ENCODE measurements around the gene RHOB.

The RHOB gene

GRCh38 chr2:20404950-20405349 is 41.9 kb upstream of the RHOB start:
- ATAC-seq = no peak
- TF ChIP-seq ZNF565 (CRISPR knock-in tag; conservative IDR thresholded peaks at IDR 0.05; ENCODE audit: low read depth) (no peak), OSR1 (CRISPR knock-in tag; IDR thresholded peaks at IDR 0.05) (no peak), ZNF8 (CRISPR knock-in tag; IDR thresholded peaks at IDR 0.05) (no peak), TOX (CRISPR knock-in tag; IDR thresholded peaks at IDR 0.05; ENCODE audit: borderline replicate concordance) (no peak), ZFP3 (CRISPR knock-in tag; IDR thresholded peaks at IDR 0.05) (no peak), ZC3H10 (CRISPR knock-in tag; IDR thresholded peaks at IDR 0.05) (no peak), BACH2 (CRISPR knock-in tag; IDR thresholded peaks at IDR 0.05; ENCODE audit: borderline replicate concordance) (no peak), RARB (CRISPR knock-in tag; IDR thresholded peaks at IDR 0.05) (no peak), CSDC2 (CRISPR knock-in tag; IDR thresholded peaks at IDR 0.05) (no peak)
- TF ChIP-seq, protein P1, sequence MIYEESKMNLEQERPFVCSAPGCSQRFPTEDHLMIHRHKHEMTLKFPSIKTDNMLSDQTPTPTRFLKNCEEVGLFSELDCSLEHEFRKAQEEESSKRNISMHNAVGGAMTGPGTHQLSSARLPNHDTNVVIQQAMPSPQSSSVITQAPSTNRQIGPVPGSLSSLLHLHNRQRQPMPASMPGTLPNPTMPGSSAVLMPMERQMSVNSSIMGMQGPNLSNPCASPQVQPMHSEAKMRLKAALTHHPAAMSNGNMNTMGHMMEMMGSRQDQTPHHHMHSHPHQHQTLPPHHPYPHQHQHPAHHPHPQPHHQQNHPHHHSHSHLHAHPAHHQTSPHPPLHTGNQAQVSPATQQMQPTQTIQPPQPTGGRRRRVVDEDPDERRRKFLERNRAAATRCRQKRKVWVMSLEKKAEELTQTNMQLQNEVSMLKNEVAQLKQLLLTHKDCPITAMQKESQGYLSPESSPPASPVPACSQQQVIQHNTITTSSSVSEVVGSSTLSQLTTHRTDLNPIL (CRISPR knock-in tag; IDR thresholded peaks at IDR 0.05; ENCODE audit: low read depth) = no peak
- TF ChIP-seq, protein P2, sequence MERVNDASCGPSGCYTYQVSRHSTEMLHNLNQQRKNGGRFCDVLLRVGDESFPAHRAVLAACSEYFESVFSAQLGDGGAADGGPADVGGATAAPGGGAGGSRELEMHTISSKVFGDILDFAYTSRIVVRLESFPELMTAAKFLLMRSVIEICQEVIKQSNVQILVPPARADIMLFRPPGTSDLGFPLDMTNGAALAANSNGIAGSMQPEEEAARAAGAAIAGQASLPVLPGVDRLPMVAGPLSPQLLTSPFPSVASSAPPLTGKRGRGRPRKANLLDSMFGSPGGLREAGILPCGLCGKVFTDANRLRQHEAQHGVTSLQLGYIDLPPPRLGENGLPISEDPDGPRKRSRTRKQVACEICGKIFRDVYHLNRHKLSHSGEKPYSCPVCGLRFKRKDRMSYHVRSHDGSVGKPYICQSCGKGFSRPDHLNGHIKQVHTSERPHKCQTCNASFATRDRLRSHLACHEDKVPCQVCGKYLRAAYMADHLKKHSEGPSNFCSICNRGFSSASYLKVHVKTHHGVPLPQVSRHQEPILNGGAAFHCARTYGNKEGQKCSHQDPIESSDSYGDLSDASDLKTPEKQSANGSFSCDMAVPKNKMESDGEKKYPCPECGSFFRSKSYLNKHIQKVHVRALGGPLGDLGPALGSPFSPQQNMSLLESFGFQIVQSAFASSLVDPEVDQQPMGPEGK (CRISPR knock-in tag; IDR thresholded peaks at IDR 0.05; ENCODE audit: borderline replicate concordance) = no peak
- TF ChIP-seq, protein P3, sequence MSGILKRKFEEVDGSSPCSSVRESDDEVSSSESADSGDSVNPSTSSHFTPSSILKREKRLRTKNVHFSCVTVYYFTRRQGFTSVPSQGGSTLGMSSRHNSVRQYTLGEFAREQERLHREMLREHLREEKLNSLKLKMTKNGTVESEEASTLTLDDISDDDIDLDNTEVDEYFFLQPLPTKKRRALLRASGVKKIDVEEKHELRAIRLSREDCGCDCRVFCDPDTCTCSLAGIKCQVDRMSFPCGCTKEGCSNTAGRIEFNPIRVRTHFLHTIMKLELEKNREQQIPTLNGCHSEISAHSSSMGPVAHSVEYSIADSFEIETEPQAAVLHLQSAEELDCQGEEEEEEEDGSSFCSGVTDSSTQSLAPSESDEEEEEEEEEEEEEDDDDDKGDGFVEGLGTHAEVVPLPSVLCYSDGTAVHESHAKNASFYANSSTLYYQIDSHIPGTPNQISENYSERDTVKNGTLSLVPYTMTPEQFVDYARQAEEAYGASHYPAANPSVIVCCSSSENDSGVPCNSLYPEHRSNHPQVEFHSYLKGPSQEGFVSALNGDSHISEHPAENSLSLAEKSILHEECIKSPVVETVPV (CRISPR knock-in tag; IDR thresholded peaks at IDR 0.05) = no peak

- no peak for ATAC-seq
- TF ChIP-seq ESRRG (CRISPR knock-in tag; IDR thresholded peaks at IDR 0.05) (no peak), RARB (CRISPR knock-in tag; IDR thresholded peaks at IDR 0.05) (no peak), ZFP30 (CRISPR knock-in tag; IDR thresholded peaks at IDR 0.05) (no peak), ZNF70 (CRISPR knock-in tag; IDR thresholded peaks at IDR 0.05) (no peak), OSR1 (CRISPR knock-in tag; IDR thresholded peaks at IDR 0.05) (no peak), PPARA (CRISPR knock-in tag; IDR thresholded peaks at IDR 0.05; ENCODE audit: borderline replicate concordance) (no peak)
- TF ChIP-seq, protein P4, sequence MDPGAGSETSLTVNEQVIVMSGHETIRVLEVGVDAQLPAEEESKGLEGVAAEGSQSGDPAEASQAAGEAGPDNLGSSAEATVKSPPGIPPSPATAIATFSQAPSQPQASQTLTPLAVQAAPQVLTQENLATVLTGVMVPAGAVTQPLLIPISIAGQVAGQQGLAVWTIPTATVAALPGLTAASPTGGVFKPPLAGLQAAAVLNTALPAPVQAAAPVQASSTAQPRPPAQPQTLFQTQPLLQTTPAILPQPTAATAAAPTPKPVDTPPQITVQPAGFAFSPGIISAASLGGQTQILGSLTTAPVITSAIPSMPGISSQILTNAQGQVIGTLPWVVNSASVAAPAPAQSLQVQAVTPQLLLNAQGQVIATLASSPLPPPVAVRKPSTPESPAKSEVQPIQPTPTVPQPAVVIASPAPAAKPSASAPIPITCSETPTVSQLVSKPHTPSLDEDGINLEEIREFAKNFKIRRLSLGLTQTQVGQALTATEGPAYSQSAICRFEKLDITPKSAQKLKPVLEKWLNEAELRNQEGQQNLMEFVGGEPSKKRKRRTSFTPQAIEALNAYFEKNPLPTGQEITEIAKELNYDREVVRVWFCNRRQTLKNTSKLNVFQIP (CRISPR knock-in tag; IDR thresholded peaks at IDR 0.05; ENCODE audit: borderline replicate concordance, low read depth) = no peak
Measured at GRCh38 chr2:20409039-20409438, 37.8 kb upstream of the RHOB start.

GRCh38 chr2:20410556-20411277 is 36.2 kb upstream of the RHOB start:
- no peak; the same call in 2 of the 3 replicates for ATAC-seq
- no peak for TF ChIP-seq GLIS3 (CRISPR knock-in tag; IDR thresholded peaks at IDR 0.05)
- TF ChIP-seq, protein P3 (CRISPR knock-in tag; IDR thresholded peaks at IDR 0.05) = no peak
- no peak for TF ChIP-seq RARB (CRISPR knock-in tag; IDR thresholded peaks at IDR 0.05)
- no peak for TF ChIP-seq ESRRG (CRISPR knock-in tag; IDR thresholded peaks at IDR 0.05)
- TF ChIP-seq ARNTL (CRISPR knock-in tag; IDR thresholded peaks at IDR 0.05; ENCODE audit: borderline replicate concordance, low read depth) = no peak
- TF ChIP-seq, protein P2 (CRISPR knock-in tag; IDR thresholded peaks at IDR 0.05; ENCODE audit: borderline replicate concordance) = no peak
- TF ChIP-seq TSHZ2 (CRISPR knock-in tag; IDR thresholded peaks at IDR 0.05) = no peak
- TF ChIP-seq TCF4 (CRISPR knock-in tag; IDR thresholded peaks at IDR 0.05; ENCODE audit: borderline replicate concordance) = no peak
- TF ChIP-seq ZNF8 (CRISPR knock-in tag; IDR thresholded peaks at IDR 0.05) = no peak

All from SK-N-SH treated with all-trans-retinoic acid at 6 μM for 48 hours (cell line).